ELR (cell line): ENCODE results near the gene MC1R.
"Not testable (repeated sequence)": the region's sequence is repeated elsewhere in the genome, so short reads cannot be mapped to it uniquely, and the experiment has no call there.

Source experiments
- DNase-seq: peaks from one replicate; pipeline ENCODE4 v3.0.0-alpha.2; 2015; ENCODE audit warnings: low read depth

The MC1R gene

DNA sequence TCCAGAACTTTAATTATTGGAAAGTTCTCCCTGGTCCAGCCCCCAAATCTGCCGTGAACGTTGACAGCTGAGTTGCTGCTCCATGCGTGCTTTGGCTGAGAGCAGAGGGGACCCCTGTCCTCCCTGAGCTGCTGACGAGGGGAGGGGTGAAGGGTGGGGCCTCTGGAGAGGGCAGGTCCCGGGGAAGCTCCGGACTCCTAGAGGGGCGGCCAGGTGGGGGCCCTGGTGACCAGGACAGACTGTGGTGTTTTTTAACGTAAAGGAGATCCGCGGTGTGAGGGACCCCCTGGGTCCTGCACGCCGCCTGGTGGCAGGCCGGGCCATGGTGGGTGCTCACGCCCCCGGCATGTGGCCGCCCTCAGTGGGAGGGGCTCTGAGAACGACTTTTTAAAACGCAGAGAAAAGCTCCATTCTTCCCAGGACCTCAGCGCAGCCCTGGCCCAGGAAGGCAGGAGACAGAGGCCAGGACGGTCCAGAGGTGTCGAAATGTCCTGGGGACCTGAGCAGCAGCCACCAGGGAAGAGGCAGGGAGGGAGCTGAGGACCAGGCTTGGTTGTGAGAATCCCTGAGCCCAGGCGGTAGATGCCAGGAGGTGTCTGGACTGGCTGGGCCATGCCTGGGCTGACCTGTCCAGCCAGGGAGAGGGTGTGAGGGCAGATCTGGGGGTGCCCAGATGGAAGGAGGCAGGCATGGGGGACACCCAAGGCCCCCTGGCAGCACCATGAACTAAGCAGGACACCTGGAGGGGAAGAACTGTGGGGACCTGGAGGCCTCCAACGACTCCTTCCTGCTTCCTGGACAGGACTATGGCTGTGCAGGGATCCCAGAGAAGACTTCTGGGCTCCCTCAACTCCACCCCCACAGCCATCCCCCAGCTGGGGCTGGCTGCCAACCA is at the start of gene MC1R:
MC1R (plus strand) TSS at position 410 of the 895 bp plus-strand sequence; CDS start at position 807, 397 bp downstream.
- DNase-seq = peak; percentile 66

DNA sequence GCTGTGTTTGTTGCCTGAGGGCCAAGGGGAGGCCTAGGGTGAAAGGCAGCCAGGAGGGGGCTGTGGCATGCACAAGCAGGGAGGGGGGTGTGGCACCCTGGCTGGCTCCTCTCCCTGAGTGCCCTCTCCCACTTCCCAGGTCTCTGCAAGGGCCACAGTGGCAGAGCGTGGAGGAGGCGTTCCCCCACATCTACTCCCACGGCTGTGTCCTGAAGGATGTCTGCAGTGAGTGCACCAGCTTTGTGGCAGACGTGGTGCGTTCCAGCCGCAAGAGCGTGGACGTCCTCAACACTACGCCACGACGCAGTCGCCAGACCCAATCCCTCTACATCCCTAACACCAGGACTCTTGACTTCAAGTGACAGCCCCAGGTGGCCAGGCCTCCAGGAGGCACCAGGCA is 48.8 kb upstream of the MC1R start:
- DNase-seq = no peak

DNA sequence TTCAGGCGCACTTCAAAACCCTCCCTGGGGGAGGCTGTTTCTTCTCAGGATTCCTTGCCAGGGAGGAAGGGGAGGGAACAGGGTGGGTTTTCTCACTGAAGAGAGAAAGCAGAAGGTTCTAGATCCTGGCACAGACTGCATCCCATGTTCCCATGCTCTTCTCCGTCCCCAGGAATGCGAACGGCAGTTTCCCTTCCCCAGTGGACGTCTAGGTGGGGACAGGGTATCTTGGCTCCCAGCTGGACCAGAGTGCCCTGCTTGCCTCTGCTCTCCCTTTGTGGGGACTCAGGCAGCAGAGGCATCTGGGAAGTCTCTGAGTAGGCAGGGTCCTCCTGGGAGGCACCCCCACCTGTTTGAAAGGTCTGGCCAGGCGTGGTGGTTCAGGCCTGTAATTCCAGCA is 48.2 kb upstream of the MC1R start:
- DNase-seq = no peak

DNA sequence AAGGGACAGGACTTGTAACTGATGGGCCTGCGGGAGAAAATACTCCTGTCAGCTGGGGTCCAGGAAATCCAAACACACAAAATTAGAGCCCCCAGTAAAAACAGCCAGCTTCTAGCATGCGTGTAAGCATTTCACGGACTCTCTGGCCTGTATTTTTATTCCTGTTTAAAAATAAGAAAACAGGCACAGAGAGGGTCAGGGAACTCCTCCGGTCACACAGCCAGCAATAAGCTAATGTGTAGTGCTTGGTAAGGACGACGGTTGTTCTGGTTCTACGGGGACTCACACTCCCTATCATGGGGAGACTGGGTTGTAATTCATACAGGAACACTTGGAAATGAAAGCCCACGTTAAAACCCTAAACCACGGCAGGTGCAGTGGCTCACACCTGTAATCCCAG is 46.8 kb upstream of the MC1R start:
- no peak for DNase-seq

DNA sequence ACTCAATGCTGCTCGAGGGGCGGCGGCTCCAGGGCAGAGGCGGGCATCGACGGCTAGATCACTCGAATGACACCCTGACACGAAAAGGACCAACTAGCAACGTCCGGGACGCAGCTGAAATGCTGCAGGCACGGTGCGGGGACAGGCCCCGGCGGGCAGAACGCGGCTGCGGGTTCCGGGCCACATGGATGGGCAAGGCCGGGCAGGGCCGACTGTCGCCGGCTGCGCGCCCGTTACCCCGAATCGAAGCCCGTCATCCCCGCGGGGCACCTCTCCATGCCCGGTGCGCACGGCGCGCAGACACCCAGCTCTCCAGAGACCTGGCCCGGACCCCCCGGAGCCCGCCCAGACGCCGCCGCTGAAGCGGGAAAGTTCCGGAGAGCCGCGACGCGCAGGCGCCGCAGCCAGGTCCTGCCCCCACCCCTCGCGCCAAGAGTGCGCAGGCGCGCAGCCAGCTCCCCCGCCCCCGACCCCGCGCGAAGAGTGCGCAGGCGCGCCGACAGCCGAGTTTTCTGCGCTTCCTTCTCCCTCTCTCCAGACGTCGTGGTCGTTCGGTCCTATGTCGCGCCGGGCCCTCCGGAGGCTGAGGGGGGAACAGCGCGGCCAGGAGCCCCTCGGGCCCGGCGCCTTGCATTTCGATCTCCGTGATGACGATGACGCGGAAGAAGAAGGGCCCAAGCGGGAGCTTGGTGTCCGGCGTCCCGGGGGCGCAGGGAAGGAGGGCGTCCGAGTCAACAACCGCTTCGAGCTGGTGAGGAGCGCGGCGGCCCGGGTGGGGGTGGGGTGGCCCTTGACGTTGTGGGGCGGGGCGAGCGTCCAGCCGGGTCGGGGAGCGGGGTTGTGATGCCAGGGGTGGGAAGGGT is 45.3 kb upstream of the MC1R start, which contains the start of gene TCF25:
TCF25 (plus strand) TSS at position 484 of the 863 bp plus-strand sequence; CDS start at position 560, 76 bp downstream.
- DNase-seq = peak; percentile 89

DNA sequence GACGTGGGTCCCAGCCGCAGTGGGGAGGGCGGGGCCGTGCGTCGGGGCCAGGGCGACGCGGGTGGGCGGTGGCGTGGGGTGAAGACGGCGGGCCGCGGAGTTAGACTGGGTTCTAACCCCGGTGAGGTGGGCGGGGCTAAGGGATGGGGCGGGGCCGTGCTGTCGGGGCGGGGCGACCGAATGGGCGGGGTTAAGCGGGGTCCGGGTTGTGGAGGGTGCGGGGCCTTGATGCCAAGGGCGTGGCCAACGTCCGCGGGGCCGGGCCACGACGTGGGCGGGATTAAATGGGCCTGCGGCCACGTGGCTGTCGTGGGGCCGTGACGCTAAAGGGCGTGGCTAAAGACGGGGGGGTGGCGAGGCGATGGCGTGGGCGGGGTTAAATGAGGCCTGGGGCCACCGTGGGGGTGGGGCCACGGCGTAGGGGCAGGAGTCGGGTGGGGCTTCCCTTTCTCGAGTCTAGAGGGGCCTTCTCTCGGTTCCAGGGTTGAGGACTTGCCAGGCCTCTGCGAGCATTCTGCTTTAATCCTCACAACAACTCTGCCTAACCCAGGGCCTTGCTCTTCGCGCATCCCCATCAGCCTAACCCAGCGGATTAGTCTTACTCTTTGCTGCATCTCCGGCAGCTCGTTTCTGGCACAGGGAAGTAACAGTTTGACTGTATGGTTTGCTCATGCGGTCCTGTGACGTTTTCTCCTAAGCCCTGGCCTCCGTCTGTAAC is 44.5 kb upstream of the MC1R start:
- DNase-seq = peak; percentile 95

DNA sequence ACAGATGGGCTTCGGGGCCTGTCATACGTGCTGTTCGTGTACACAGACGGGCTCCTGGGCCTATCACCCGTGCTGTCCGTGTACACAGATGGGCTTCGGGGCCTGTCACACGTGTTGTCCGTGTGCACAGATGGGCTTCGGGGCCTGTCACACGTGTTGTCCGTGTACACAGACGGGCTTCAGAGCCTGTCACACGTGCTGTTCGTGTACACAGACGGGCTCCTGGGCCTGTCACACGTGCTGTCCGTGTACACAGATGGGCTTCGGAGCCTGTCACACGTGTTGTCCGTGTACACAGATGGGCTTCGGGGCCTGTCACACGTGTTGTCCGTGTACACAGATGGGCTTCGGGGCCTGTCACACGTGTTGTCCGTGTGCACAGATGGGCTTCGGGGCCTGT is 39.5 kb upstream of the MC1R start:
- DNase-seq = not testable (repeated sequence)

DNA sequence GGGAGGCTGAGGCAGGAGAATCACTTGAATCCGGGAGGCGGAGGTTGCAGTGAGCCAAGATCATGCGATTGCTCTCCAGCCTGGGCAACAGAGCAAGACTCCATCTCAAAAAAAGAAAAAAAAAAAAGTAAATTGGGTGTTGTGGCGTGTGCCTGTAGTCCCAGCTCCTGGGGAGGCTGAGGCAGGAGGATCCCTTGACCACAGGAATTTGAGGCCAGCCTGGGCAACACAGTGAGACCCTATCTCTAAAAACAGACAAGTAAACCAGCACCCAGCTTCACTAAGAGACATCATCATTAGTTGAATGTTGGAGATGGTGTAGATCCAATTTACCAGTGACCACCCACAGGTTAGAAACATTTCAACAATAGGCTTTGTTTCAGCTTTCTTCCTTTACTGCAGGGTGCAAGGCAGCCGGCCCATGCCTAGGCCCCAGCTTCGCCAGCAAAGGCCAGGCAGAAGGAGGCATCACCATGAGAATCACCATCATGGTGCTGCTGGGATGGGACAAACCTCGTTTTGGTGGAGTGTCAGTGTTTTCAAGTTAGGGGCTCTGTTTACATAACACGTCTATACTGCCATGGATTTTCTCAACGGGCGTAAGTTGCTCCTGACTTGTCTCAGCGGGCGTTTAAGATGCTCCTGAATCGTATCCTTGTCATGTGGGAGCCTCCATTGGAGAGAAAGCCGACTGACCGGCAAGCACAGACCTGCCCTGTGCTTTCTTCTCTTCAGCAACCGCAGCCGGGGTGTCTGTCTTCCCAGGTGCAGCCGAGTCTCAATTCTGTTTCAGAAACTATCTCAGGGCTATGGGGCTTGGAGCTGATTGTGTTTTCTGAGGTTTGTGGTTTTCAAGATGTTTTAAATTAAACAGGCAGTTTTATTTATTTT is 37.9 kb upstream of the MC1R start:
- DNase-seq = no peak

DNA sequence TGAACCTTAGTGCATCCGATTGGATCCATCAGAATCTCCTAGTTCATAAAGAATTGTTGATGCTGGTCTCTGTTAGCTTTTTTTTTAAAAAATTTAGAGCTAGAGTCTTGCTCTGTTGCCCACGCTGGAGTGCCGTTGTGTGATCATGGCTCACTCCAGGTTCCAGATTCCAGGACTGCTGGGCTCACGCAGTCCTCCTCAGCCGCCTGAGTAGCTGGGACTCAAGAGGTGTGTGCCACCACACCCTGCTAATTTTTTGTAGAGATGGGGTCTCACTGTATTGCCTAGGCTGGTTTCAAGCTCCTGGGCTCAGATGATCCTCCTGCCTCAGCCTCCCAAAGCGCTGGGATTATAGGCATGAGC is 37.3 kb upstream of the MC1R start:
- no peak for DNase-seq

DNA sequence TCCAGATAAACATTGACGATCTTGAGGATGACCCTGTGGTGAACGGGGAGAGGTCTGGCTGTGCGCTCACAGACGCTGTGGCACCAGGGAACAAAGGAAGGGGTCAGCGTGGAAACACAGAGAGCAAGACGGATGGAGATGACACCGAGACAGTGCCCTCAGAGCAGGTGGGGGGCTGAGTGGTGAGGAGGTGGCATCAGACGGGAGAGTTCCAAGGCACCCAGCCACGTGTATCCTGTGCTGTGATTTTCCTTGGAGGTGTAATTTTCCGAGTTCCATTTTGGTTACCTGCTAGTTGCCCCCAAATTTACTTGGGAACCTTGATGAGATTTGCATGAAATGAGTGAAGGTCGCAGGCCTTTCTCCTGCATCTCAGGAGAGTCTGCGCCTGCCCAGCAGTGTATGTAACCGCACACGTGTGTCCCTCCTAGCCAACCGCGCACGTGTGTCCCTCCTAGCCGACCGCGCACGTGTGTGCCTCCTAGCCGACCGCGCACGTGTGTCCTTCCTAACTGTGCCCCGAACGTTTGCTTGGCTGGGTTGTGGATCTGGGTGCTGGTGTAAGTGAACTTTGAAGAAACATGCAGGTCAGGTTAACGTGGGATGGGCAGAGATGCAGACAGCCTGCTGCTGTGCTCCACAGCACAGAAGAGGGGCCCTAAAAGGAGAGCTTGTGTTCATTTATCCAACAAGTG is 35.2 kb upstream of the MC1R start:
- no peak for DNase-seq

DNA sequence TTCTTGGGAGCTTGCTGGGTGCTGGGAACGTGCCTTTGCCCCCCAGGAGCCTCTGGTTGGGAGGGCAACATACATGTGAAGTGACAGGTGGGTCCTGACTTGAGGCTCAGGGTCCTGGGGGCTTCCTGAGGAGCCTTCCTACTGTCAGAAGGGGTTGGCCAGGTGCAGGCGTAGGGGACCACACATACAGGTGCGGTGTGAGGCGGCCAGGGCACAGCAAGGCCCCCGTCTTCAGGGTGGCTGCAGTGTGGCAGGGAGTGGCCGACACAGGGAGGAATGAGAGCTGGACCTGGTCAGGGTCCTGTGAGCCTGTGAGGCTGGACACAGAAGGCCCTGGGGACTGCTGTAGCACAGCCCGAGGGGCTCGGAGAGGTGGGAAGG is 34.6 kb upstream of the MC1R start:
- no peak for DNase-seq

DNA sequence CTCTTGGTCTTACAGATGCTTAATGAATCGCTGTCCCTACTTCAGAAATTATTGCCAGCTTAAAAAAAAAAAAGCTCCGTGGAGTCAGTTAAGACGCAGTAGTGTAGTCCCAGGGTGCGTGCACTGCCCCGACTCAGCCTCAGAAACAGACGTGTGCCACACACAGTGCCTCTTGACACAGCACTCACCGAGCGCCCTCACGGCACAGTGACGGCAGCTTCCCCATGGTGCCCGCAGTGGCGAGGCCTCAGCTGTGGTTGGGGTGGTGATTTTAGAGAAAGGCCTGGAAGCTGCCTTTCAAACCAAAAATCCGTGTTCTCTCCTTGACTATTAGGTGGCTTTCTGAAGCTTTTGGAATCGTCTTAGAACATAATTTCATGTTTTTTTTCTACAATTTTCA is 31.4 kb upstream of the MC1R start:
- no peak for DNase-seq

DNA sequence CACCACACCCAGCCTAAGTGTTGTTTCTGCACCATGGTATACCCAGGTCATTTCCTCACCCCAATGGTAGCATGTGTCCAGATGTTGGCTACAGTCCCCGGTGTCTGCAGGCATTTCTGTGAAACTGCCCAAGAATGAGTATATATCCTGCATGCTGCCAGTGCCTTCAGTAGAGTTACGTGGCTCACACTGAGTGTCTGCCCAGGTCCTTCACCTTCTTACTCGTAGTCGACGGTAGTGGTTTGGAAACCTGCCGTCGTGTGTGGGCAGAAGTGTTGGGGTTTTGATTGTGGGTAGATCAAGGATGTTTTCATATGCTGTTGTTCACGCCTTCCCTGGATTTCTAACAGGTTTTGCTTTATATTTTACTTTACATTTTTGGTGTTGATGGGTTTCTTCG is 28.5 kb upstream of the MC1R start:
- DNase-seq = no peak

DNA sequence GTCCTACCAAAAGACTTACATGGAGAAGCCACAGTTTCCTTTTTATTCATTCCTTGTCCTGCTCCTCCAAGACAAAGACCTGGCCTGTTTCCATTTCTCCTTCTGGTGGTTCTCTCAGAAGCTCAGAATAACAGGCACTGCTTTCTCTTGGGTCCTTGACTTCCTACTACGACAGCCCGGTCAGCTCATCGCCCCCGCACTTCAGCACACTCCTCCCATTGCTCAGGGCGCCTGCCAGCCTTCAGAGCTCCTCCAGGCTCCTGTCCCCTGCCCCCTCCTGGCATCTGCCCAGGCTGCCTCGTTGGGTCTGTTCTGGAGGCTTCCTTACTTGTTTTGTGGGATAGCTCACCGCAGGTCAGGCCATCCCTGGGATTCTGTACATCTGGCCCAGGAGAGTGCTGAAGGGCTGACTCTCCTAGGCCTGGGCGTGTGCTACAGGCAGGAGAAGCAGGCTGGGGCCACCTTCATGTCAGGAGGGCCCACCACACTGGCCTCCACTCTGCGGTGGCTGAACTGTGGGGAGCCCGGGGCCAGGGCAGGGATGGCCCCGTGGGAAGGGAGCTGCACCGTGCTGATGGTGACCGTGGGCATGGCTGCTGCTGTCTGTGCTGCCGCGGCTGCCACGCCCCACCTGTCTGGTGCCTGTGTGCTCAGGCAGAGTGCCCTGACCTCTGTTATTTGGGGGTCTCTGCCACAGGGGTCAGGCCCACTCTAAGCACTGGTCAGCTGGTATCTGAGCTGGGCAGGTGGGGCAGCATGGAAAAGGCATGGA is 27.6 kb upstream of the MC1R start:
- DNase-seq = no peak

DNA sequence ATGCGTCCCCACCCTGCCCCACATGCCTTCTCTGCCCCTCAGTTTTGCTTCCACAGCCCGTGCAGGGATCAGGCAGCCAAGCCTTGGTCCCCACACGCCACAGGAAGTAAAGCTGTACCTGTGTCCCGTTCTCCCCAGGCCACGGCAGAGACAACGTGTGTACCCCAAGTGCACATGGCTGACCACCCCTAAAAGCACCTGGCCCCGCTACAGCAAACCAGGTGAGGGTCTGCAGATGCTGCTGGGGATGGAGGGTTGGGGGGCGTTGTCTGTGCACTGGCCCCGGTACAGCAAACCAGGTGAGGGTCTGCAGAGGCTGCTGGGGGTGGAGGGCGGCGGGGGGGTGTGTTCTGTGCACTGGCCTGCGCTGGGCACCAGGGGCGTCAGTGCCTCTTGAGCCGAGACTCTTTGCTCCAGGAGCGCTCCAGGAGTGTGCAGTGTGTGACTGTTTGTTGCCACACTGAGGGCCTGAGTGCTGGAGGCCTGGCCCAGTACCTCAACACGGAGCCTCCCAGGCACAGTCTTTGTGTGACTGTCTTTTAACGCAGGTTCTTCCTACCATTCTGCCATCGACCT is 26.5 kb upstream of the MC1R start:
- DNase-seq = no peak

DNA sequence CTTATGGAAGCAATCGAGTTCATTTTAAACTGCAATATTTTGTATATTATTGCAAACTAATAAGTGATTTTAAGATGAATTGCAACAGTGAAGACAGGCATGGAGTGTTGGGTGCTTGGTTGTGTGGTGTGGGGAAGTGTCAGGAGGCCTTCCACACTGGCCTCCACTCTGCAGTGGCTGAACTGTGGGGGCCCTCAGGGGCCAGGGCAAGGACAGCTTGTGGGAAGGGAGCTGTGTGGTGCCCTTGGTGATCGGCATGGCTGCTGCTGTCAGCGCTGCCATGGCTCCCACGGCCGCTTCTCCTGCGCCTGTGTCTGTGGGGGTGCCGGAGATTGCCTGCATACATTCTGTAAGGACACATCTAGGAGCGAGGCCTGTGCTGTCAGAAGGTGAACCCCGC is 26.0 kb upstream of the MC1R start:
- no peak for DNase-seq

DNA sequence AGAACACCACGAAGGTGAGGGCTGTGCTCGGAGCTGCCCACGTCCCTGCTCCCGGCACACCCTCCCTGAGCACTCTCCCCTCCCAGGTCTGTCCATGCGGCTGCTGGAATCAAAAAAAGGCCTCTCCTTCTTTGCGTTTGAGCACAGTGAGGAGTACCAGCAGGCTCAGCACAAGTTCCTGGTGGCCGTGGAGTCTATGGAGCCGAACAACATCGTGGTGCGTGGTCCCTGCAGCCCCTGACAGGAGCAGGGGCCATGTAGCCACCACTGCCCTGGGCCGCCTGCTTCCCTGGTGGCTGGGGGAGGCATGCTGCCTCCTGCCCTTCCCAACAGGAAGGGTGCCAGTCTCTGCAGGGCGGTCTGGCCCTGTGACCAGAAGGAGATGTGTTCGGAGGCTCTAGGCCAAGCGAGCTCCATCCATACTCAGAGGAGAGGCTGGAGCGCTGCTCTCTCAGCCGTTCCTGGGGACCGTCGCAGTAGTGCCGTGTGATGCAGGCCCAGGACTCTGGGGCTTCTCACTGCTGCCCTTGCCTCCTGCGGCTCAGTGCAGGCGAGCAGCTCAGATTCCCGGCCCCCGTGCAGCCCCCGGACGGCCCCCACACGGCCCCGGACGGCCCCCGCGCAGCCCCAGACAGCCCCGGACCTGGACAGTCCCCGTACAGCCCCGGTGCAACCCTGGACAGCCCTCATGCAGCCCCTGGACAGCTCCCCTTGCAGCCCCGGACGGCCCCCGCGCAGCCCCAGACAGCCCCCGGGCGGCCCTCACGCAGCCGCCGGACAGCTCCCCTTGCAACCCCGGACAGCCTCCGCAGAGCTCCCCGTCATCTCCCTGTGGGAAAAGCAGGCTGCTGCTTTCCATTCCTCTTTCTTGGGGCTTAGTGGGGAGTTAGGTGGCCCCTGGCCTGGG is 24.8 kb upstream of the MC1R start:
- no peak for DNase-seq

DNA sequence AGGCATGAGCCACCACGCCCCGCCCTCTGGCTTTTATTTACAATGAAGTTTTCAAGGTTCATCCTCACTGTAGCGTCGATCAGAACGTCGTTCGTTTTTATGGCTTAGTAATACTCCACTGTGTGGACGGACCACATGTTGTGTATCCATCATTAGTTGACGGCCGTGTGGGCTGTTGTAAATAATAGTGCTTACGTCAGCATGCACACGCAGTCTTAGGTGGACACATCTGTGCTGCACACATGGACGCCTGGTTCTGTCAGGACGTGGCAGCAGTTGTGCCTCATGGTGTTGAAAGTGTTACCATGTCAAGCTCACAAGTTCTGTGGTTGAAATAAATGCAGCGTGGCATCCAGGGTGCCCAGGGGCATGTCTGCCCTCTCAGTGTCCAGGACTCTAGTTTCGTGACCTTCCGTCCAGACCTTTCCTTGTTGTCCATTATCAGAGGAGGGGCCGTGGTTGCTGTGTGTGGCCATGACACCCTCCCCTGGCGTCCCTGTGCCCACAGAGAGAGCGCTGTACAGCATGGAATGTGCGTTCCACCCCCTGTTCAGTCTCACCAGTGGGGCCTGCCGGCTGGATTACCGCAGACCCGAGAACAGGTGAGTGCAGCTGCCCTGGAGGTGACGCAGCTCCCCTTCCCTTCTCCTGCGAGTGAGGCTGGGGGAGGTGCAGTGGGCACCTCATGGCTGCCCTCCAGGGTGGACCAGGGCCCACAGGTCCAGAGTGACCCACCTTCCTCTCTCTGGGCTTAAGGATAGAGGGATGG is 23.0 kb upstream of the MC1R start:
- DNase-seq = no peak
